ENCODE measurements around the gene DOCK9.

DNA sequence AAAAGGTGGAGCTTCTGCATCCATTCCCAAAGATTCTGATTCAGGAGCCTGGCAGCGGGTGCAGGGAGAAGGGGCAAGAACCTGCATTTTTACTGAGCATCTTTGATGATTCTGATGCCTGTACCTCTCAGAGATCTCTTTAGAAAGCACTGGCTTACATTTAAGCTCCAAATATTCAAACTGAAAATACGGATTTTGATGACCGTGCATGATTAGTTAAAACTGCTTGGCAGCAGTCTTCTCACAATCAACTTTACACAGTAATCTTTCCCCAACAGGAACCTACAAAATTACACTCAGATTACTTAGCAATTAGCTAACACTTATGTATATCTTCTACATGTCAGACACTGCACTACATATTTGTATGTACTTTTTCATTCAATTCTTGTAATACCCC, 108.9 kb downstream of the DOCK9 start:
- TF ChIP-seq, protein P1, sequence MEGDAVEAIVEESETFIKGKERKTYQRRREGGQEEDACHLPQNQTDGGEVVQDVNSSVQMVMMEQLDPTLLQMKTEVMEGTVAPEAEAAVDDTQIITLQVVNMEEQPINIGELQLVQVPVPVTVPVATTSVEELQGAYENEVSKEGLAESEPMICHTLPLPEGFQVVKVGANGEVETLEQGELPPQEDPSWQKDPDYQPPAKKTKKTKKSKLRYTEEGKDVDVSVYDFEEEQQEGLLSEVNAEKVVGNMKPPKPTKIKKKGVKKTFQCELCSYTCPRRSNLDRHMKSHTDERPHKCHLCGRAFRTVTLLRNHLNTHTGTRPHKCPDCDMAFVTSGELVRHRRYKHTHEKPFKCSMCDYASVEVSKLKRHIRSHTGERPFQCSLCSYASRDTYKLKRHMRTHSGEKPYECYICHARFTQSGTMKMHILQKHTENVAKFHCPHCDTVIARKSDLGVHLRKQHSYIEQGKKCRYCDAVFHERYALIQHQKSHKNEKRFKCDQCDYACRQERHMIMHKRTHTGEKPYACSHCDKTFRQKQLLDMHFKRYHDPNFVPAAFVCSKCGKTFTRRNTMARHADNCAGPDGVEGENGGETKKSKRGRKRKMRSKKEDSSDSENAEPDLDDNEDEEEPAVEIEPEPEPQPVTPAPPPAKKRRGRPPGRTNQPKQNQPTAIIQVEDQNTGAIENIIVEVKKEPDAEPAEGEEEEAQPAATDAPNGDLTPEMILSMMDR (conservative IDR thresholded peaks at IDR 0.05; ENCODE audit: low read depth, low read length): no peak
- no peak for TF ChIP-seq EZH2 (IDR thresholded peaks at IDR 0.05; ENCODE audit: borderline replicate concordance, low read depth, low read length, poor library complexity, severe bottlenecking)

Measured in A673 (cell line).